Activated CD8-positive, alpha-beta memory T cell treated with anti-CD3 and anti-CD28 coated beads for 36 hours (primary cell): Measurements from ENCODE around the gene IKBKG. TPM values are rescaled to one million over a fixed set of nuclear protein-coding genes. Genes with fewer than 3 reads are reported as not detected.
"Not testable (repeated sequence)": the region's sequence is repeated elsewhere in the genome, so short reads cannot be mapped to it uniquely, and the experiment has no call there.

ENCODE experiments used
- CTCF ChIA-PET: fragments of 350-600 bp; sonication (Branson Sonifier 250); formaldehyde crosslinking; loops from one replicate; lab custom pipeline; 2021; ENCODE audit warnings: antibody characterized with exemption; lab: Charles Lee
- POLR2A ChIA-PET: fragments of 350-600 bp; sonication (Branson Sonifier 250); formaldehyde crosslinking; loops from one replicate; lab custom pipeline; 2021; ENCODE audit warnings: antibody characterized with exemption; lab: Charles Lee
- total RNA-seq, 2 experiments: library from RNA; stranded (reverse); gene quantifications; one replicate each; pipeline ENCODE4 v1.2.3, GENCODE V29; 2021

IKBKG gene
- total RNA-seq, 2 experiments from 2014 or later, result 32.1 to 33.5 TPM

DNA sequence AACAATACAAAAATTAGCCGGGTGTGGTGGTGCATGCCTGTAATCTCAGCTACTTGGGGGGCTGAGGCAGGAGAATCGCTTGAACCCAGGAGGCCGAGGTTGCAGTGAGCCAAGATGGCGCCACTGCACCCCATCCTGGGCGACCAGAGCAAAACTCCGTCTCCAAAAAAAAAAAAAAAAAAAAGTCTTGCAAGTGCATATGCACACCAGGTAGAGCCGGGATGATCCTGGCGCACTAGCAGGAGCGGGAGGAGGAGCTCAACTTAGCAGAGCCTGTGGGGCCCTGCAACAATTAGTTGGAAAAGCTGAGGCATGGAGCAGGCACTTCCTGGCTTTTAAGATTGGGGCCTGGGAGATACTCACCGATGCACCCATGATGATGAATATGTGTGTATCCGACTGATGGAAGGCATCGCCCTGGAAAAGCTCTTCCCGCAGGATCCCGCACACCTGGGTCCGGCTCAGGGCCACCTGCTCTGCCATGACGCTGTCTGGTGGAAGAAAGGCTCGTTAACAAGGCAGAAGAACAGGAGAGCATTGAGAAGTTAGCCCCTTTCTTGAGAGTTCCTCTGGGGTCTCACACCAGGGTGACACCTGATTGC lies 1.6 kb upstream of the IKBKG start:
- ChIA-PET CTCF (no interaction called here), POLR2A (interaction anchor here (0.6 to 1.6 kb wide), 3 partner anchors 21 to 172 kb away, joined by 4 to 5 read pairs (median 5); partner anchors contain the start of gene SLC10A3)

DNA sequence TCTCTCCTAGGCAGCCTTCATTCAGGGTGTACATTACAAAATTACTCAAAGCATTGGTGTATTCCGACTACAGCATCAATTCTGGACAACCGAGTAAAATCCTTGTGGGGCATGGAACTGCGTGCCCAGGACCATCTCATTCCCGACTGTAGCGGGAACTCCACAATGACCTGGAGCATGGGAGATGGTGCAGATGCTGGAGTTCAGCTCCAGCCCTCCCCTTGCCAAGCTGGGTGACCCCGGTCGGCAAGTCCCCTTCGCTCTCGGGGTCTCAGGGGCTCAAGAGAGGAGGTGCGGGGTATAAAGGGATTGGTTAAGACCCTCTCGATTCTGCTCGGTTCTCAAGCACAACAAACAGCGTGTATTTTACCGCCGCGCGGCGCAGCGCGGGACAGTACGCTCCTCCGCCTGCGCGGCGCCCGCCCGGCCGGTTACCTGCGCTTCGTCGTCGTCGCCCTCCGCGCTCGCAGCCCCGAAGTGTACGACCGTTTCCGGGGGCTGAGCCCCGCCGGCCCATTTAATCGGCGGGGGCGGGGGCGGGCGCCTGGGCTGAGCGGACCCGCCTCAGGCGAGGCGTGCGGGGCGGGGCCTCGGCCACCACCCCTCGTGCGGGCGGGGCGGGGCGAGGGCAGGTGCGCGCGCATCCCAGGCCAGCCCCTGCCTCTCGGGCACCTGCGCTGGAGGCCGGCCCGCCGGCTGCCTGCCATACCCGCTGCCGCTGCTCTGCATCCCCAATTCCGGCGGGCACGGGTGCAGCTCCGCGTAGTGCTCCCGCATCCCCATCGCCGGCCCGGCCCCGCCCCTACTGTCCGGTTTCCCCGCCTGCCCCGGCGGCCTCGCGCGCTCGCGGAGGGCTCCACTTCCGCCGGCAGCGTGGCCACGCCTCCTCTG lies 821 bp upstream of the IKBKG start, which contains the start of gene G6PD:
Gene G6PD, minus strand, starts transcription at position 493 of the 891 bp plus-strand sequence. CDS start 691 bp downstream, outside the sequence.
- ChIA-PET POLR2A (interaction anchor here (0.6 to 1.6 kb wide), 3 partner anchors 56 to 173 kb away, joined by 3 to 5 read pairs (median 4); partner anchors contain the start of gene SLC10A3), CTCF (no interaction called here)

DNA sequence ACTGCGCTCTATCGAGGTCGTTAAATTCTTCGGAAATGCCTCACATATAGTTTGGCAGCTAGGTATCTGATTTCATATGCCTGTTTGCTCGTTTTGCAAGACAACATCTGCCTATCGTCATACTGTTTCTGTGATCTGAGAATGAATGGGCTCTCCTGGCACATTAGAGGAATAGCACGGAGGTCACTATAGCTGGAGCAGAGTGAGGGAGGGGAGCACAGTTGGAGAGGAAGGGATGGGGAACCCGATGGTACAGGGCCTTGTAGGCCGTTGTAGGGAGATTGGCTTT lies 552 bp downstream of the IKBKG start:
- ChIA-PET POLR2A (no interaction called here), CTCF (no interaction called here)

DNA sequence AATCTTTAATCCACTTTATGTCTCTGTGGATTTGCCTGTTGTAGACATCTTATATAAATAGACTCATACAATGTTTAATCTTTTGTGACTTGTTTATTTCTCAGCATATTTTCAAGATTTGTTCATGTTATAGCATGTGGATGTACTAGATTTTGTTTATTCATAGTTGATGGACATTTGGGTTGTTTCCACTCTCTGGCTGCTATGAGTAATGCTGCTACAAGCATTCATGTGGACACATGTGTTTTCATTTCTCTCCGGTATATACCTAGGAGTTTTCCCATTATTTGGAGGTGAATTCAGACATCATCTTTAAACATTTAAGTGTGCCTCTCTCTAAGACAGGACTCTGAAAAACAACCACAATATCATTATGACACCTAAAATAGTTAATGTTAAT lies 2.3 kb downstream of the IKBKG start:
- ChIA-PET POLR2A (no interaction called here), CTCF (no interaction called here)

DNA sequence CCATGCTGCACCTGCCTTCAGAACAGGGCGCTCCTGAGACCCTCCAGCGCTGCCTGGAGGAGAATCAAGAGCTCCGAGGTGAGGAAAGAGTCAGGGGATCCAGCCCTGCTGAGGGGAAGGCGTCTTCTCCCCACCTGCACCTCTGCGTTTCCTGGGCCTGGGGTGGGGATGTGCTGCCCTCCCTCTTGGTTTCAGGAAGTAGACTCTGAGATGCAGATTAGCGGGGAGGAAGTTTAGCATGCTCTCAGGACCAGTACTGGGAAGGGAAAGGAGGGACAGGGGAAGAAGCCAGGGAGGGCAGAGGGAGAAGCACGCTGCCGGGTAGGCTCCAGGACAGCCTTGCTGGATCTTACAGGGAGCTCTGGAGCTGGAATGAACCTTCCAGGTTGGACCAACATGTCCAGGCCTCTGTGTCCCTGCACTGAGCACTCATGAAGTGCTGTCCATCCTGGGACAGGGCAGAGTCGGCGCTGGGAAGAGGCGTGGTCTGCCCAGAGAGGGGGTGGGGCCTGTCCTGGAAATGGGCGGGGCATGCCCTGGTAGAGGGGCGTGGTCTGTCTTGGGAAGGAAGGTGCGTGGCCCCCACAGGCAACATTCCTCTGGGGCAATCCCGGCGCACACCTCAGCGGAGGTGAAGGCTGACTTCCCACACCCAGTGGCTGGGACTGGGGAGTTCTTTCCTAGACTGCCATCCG lies 4.8 kb downstream of the IKBKG start:
- POLR2A ChIA-PET, CTCF ChIA-PET: not testable (repeated sequence)

DNA sequence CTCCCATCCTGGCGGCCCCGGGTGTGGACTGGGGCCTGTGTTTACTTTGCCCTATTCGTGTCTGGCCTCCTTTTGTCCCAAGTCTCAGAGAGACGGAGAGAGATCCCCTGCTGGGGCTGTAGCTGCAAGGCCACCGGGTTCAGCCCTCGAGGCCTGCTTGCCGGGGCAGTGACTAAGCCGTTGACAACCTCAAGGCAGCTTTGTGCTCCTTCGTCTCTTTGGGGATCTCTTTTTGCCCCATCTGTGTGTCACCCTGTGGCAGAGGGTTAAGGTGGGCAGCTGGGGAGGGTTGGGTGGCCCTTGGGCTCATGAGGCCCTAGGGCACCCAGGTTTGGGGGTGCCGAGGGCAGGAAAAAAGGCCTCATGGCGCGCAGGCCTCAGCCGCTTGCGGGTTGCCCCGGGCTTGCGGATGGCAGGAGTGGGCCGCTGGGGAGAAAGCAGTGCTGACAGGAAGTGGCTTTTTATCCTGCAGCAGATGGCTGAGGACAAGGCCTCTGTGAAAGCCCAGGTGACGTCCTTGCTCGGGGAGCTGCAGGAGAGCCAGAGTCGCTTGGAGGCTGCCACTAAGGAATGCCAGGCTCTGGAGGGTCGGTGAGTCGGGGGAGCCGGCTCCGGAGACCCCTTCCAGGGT lies 10.8 kb downstream of the IKBKG start:
- POLR2A ChIA-PET, CTCF ChIA-PET: not testable (repeated sequence)

DNA sequence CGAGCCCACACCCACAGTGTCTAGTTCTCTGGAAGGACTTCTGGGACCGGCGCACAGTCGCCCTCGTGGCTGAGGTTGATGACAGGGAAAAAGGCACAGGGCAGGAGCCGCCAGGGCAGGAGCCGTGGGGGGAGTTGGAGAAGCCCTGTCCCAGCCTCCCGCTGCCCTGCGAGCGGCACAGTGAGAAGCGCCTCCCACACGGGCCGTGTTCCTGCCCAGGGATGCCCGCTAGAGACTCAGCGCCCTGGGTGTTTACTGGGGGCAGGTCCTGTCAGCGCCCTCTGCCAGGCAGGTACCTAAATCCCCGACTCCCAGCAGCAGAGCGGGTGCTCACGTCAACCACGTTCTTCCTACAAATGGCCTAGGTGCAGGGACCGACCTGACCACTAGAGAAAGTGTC lies 11.5 kb downstream of the IKBKG start:
- CTCF ChIA-PET, POLR2A ChIA-PET: not testable (repeated sequence)

DNA sequence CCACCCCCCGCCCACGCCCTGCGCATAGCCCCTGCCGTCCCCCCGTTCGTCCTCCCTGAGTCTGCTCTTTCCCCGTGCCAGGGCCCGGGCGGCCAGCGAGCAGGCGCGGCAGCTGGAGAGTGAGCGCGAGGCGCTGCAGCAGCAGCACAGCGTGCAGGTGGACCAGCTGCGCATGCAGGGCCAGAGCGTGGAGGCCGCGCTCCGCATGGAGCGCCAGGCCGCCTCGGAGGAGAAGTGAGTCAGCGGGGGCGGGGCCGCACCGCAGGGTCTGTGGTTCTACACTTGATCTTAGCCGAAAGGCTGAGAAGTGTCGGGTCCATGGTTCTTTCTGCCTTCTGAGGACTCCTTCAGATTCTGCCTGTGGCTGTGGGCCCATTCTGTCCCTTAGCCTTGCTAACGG lies 12.9 kb downstream of the IKBKG start:
- POLR2A ChIA-PET, CTCF ChIA-PET: not testable (repeated sequence)

DNA sequence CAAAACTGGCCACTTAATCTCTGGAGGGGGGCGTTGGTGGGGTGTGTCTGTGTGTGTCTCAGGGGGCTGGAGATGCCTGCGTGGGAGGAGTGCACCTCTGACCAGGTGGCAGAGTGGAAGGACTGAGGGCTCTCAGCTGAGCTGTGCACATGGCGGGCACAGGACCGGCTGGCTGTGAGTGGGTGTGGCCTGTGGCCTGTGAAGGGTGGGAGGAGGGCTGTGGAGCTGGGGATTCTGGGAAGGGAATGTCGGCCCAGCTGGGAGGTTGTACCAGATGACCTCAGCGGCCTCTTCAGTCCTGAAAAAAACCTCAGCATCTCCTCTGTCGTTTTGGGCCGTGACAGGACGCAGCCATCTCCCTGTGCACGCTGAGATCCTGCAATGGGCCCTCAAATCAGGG lies 14.9 kb downstream of the IKBKG start:
- POLR2A ChIA-PET, CTCF ChIA-PET: not testable (repeated sequence)

DNA sequence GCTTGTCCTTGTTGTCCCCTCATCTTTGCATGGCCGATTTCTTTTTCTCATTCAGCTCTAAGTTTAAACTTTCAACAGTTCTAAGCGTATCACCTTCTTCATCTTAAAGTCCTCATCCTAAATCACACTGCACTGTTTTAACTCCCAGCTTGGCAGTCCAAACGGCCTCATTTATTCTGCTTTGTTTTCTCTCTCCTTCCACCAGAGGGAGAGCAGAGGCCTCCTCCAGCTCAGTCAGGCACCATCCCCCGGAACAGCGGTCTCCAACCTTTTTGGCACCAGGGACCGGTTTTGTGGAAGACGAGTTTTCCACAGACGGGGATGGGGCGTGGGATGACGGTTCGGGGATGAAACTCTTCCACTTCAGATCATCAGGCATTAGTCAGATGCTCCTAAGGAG lies 22.9 kb downstream of the IKBKG start:
- POLR2A ChIA-PET, CTCF ChIA-PET: not testable (repeated sequence)

DNA sequence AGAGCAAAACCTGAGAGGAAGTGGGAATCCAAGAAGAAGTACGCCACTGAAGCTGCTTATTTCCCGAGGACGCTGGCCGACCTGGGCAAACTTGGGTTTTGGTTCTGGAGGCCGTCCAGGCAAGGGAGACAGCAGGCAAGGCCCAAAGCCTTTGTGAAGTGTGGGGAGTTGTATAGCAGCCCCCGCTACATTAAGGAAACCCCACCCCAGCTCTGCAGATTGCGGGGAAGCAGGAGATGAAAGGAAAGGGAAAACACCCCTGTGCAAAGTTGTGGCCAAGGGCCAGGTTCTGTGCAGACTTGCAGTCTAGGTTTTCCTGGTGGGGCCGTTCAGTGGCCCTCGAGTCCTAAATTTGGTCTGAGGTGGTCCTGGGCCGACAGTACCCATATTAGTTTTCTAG lies 25.6 kb downstream of the IKBKG start:
- POLR2A ChIA-PET, CTCF ChIA-PET: not testable (repeated sequence)

DNA sequence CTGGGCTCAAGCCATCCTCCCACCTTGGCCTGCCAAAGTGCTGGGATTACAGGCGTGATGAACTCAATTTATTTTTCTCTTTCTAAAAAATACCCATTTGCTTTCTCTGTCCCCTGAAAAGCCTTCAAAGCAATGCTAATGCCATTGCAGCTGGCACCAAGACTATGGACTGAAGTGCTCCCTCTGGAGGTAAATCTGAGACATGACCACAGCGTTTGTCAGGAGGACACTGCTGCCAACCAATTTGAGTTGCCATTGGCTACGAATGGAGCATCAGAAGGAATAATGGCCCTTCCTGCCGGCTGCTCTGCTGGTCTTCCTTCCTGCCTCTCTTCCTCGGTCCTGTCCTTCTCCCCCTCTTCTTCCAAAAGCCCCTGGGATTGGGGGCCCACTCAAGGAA lies 27.7 kb downstream of the IKBKG start:
- POLR2A ChIA-PET, CTCF ChIA-PET: not testable (repeated sequence)

DNA sequence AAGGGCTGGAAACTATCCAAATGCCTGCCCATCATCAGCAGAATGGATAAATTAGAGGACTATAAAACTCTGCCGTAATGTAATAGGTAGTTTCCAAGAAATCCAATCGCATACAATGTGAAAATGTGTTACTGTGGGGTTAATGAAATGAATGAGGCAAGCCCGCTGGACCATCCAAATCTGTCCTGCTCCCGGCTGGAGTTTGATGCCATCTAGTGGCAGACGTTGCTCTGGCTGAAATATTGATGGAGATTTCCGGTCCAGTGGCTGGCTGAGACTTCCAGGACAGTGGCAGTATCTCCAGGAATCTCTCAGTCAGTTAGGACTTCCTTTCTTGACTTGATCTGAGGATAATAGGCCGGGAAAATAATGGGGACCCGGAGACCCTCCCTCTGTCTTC lies 35.6 kb downstream of the IKBKG start:
- POLR2A ChIA-PET, CTCF ChIA-PET: not testable (repeated sequence)

DNA sequence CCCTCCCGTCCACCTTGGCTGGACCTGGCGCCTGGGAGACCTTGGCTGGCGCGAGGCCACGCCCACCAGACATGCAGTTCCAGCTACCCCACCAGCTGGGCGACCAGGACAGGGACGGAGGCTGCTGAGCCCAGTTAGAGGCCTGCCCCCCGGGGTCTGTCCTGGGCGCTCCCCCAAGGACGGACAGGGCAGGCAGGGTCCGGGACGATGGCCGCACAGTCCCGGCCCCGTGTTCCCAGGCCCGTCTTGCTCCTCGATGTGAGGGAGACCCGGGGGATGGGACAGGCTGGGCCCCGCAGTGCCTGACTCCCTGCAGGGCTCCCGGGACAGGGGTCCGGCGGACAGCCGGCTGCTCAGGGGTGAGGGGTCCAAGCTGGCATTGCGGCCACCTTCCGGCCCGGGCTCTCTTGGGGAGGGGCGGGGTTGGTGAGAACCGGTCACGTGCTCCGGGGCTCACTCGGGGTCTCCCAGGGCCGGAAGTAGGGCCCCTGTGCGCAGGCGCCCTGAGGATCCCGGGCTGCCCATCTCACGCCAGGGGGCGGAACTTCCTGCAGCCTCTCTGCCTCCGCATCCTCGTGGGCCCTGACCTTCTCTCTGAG lies 37.3 kb downstream of the IKBKG start, which contains the start of gene CTAG1A:
Gene CTAG1A, plus strand, starts transcription at position 549 of the 599 bp plus-strand sequence. CDS start 74 bp downstream, outside the sequence.
- CTCF ChIA-PET, POLR2A ChIA-PET: not testable (repeated sequence)

DNA sequence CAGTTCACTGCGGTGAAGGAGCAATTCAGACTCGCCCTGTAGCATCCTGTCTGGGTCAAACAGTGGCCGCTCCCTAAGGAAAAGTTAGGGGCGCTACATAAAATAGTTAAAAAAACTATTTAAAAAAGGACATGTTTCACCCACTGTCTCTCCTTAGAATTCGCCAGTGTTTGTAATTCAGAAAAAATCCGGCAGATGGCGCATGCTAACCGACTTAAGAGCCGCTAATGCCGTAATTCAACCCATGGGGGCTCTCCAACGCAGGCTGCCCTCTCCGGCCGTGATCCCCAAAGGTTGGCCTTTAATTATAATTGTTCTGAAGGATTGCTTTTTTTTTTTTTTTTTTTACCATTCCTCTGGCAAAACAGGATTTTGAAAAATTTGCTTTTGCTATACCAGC lies 43.0 kb downstream of the IKBKG start:
- CTCF ChIA-PET, result not testable (repeated sequence)

DNA sequence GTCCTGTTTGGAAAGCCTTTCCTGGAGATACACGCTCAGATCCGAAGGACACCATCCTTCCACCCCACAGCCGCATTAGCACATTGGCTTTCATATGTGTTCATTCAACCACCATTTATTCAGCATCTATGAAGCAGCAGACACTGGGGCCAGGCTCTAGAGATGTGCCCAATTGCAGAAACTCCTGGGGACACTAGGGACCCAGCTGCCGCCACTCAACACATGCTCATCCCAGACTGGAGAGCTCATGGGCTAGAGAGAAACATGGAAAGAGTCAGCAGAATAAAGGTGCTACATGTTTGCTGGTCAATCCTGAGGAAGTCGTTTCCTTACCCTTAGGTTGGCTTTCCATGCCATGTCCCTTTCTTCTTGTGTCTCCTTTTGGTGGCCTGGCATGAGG lies 45.1 kb downstream of the IKBKG start:
- ChIA-PET CTCF (no interaction called here), POLR2A (no interaction called here)

More for the DNA sequence above, 43.0 kb downstream of the IKBKG start:
- POLR2A ChIA-PET, result not testable (repeated sequence)

DNA sequence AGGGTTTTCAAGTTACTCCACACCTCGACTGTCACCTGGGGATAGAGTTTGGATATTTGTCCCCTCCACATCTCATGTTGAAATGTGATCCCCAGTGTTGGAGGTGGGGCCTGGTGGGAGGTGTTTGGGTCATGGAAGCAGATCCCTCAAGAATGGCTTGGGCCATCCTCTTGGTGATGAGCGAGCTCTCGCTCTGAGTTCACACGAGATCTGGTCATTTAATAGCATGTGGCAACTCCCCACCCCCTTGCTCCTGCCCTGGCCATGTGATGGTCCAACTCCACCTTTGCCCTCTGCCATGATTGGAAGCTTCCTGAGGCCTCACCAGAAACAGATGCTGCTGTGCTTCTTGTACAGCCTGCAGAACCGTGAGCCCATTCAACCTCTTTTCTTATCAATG lies 45.8 kb downstream of the IKBKG start:
- ChIA-PET CTCF (no interaction called here), POLR2A (no interaction called here)

DNA sequence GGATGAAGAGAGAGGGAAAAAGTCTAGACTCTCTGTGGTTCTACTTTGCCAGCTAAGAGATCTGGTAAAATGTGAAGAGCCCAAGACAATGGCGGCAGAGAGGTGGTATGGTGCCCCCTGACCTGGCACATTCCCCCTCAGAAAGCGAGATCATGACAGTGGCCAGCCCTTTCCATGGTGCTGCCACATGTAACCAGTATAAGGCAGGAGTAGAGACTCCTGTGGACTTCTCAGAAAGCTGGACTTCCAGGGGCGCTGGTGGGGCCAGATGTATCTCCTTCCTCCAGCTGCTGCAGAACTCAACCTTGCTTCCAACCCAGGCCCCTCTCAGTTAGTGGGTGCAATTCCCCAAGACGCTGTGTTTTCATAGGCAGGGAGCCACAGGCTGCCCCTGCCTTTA lies 47.1 kb downstream of the IKBKG start:
- CTCF ChIA-PET, result no interaction called here

DNA sequence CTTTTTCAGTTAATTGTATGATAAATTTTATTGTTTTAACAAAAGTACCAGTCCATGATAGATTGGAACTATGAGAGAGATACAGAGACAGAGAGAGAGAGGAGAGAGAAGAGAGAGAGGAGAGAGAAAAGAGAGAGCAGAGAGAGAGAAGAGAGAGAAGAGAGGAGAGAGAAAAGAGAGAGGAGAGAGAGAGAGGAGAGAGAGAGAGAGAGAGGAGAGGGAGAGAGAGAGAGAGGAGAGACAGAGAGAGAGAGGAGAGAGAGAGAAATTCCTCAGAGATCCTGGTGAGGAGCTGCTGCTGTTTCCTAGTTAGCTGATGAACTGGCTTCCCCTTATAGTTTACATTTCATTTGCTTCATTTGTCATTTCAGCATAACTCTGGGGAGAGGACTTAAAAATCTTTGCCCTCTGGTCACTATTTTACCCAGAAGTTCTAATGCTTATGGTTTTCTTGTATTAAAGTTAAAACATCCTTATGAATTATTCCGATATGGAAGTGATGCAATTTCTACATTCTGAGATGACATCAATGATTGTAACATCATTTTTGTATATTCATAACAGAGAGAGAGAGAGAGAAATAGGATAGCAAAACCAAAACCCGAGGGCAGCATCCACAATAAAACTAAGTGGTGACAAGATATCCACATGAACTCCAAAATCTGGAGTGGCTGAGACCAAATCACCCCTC lies 48.3 kb downstream of the IKBKG start:
- ChIA-PET CTCF (interaction anchor here (0.6 kb wide), 1 partner anchor 160 kb away, joined by 3 read pairs; no protein-coding TSS in a partner anchor), POLR2A (no interaction called here)

More for the DNA sequence above, 47.1 kb downstream of the IKBKG start:
- POLR2A ChIA-PET, result no interaction called here
